Gastrocnemius medialis (tissue), 4 donors: Measurements from ENCODE around the gene SEMA4A. TPM values are rescaled to one million over a fixed set of nuclear protein-coding genes. Genes with fewer than 3 reads are reported as not detected.
"Not testable (repeated sequence)": the region's sequence is repeated elsewhere in the genome, so short reads cannot be mapped to it uniquely, and the experiment has no call there.

Experiments
- ATAC-seq, 2 donors: fragments of 150-250 bp; one replicate each; pipeline ENCODE4 v1.9.1; 2016
- DNase-seq, 2 donors: peaks; one replicate each; pipeline ENCODE4 v3.0.0-alpha.2; 2019
- H3K27ac ChIP-seq, 4 donors: fragments of 200-600 bp; sonication (generic); 1 replicate in 1 of 4; 2 replicates in 3 of 4; pipeline ENCODE4 v1.5.1; 2016 to 2018; ENCODE audit warnings: mild to moderate bottlenecking in 2 of 4, moderate library complexity in 1 of 4
- H3K27me3 ChIP-seq, 3 donors: fragments of 200-600 bp; sonication (generic) in 2 of 3; 1 replicate in 1 of 3; 2 replicates in 2 of 3; pipeline versions ENCODE4 v1.5.1 to v1.6.0; 2016 to 2019; ENCODE audit warnings: mild to moderate bottlenecking in 1 of 3, moderate library complexity in 1 of 3
- H3K36me3 ChIP-seq, 2 donors: fragments of 200-600 bp; sonication (generic) in 1 of 2; one replicate each; pipeline ENCODE4 v1.5.1; 2017 to 2018
- H3K4me1 ChIP-seq, 2 donors: fragments of 200-600 bp; sonication (generic) in 1 of 2; one replicate each; pipeline ENCODE4 v1.5.1; 2016 to 2017; ENCODE audit warnings: mild to moderate bottlenecking in 2 of 2
- H3K4me3 ChIP-seq, 4 donors: fragments of 200-600 bp; sonication (generic) in 3 of 4; 1 replicate in 1 of 4; 2 replicates in 3 of 4; pipeline ENCODE4 v1.5.1; 2016 to 2019; ENCODE audit warnings: mild to moderate bottlenecking in 2 of 4
- H3K9me3 ChIP-seq, 3 donors: fragments of 200-600 bp; sonication (generic) in 2 of 3; 1 replicate in 1 of 3; 2 replicates in 2 of 3; pipeline ENCODE4 v1.5.1; 2016 to 2019
- POLR2A ChIP-seq, 2 donors: fragments of 450-650 bp; IDR thresholded peaks; one replicate each; pipeline ENCODE4 v1.6.1; 2017; ENCODE audit warnings: antibody characterized with exemption in 2 of 2, mild to moderate bottlenecking in 2 of 2, moderate library complexity in 2 of 2
- in situ Hi-C, 4 donors: fragments of 200-750 bp; cut with MboI; loops; one replicate each; pipeline versions ENCODE4 v1.15.0 to v1.8.0; 2017; ENCODE audit warnings: low sequenced_read_pairs in 4 of 4
- intact Hi-C: fragments of 100-400 bp; cut with DNase I; formaldehyde crosslinking; loops from one replicate; pipeline ENCODE4 v1.15.1; 2023; ENCODE audit warnings: low total_unique reads
- total RNA-seq, 4 donors: library from RNA; depleted of rRNA; stranded (reverse); fragments of >200 nt; gene quantifications; one replicate each; pipeline versions ENCODE4 v1.1.0 to v1.2.3, GENCODE V29; 2016
- TF ChIP-seq, protein P1 (sequence below), 5 experiments: fragments of 450-650 bp in 3 of 5; fragments of 200-600 bp in 2 of 5; sonication (generic) in 2 of 5; IDR thresholded peaks in 4 of 5; conservative IDR thresholded peaks in 1 of 5; 1 replicate in 4 of 5; 2 replicates in 1 of 5; pipeline ENCODE4 v1.5.1; 2016 to 2019; ENCODE audit warnings: antibody characterized with exemption in 5 of 5, mild to moderate bottlenecking in 3 of 5, moderate library complexity in 3 of 5

SEMA4A gene
- total RNA-seq, 4 donors from 2014 or later = 0.29 to 2.4 (median 1.2) TPM

DNA sequence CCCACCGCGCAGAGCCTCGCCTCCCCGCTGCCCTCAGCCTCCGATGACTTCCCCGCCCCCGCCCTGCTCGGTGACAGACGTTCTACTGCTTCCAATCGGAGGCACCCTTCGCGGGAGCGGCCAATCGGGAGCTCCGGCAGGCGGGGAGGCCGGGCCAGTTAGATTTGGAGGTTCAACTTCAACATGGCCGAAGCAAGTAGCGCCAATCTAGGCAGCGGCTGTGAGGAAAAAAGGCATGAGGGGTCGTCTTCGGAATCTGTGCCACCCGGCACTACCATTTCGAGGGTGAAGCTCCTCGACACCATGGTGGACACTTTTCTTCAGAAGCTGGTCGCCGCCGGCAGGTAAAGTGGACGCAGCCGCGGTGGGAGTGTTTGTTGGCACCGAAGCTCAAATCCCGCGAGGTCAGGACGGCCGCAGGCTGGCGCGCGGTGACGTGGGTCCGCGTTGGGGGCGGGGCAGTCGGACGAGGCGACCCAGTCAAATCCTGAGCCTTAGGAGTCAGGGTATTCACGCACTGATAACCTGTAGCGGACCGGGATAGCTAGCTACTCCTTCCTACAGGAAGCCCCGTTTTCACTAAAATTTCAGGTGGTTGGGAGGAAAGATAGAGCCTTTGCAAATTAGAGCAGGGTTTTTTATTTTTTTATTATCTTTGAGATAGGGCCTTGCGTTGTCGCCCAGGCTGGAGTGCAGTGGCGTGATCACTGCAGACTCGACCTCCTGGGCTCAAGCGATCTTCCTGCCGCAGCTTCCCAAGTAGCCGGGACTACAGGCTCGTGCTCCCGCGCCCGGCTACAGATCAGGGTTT is 59.7 kb downstream of the SEMA4A start, which contains the start of gene PMF1:
Gene PMF1, plus strand, starts transcription at position 175 of the 811 bp plus-strand sequence. Its CDS starts 9 bp downstream, at position 184.
- in situ Hi-C loops (no loop called here), intact Hi-C loops (loop anchor here (2.0 to 5.0 kb wide), 5 partner anchors 18 to 116 kb away; partner anchors contain the start of genes SLC25A44 and SMG5)
- H3K36me3 ChIP-seq = peaks cover 0 to 12% of the 10 kb centered on the region in 2 donors
- TF ChIP-seq, protein P1, sequence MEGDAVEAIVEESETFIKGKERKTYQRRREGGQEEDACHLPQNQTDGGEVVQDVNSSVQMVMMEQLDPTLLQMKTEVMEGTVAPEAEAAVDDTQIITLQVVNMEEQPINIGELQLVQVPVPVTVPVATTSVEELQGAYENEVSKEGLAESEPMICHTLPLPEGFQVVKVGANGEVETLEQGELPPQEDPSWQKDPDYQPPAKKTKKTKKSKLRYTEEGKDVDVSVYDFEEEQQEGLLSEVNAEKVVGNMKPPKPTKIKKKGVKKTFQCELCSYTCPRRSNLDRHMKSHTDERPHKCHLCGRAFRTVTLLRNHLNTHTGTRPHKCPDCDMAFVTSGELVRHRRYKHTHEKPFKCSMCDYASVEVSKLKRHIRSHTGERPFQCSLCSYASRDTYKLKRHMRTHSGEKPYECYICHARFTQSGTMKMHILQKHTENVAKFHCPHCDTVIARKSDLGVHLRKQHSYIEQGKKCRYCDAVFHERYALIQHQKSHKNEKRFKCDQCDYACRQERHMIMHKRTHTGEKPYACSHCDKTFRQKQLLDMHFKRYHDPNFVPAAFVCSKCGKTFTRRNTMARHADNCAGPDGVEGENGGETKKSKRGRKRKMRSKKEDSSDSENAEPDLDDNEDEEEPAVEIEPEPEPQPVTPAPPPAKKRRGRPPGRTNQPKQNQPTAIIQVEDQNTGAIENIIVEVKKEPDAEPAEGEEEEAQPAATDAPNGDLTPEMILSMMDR (IDR thresholded peaks at IDR 0.05 in 4 of 5, conservative IDR thresholded peaks at IDR 0.05 in 1 of 5) = no peak
- peak; percentile 59 to 74 for TF ChIP-seq POLR2A (IDR thresholded peaks at IDR 0.05)
- ATAC-seq (peak; percentile 98 to 99), DNase-seq (peak; percentile 98)
- H3K27me3 ChIP-seq = no peaks in the 10 kb centered on the region
- H3K4me3 ChIP-seq = peak within 1 kb of the TSS; percentile 70 to 92 (median 74)
- no peaks in the 10 kb centered on the region for H3K9me3 ChIP-seq
- peaks cover 21 to 25% of the 10 kb centered on the region in 2 donors for H3K4me1 ChIP-seq
- H3K27ac ChIP-seq = peak within 1 kb of the TSS; percentile 91 to 99 (median 95)

DNA sequence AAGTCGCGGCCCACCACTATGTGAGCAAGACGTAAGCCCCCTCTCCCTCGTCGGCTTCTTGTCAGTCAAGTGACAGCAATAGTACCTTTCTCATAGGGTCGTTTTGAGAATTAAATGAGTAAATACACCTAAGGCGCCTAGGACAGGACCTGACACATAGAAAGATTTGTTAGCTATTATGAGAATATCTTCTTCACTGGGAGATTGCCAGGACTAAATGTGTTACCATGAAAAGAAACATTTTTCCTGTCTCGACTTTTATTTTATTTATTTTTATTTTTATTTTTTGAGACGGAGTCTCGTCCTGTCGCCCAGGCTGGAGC is 60.2 kb downstream of the SEMA4A start:
- H3K9me3 ChIP-seq = no peaks in the 10 kb centered on the region
- TF ChIP-seq, protein P1 (IDR thresholded peaks at IDR 0.05 in 4 of 5, conservative IDR thresholded peaks at IDR 0.05 in 1 of 5) = no peak
- no peak for TF ChIP-seq POLR2A (IDR thresholded peaks at IDR 0.05)
- H3K4me3 ChIP-seq = peak overlapping the region; percentile 70 to 92 (median 74)
- H3K27ac ChIP-seq = peak overlapping the region; percentile 91 to 99 (median 95)
- ATAC-seq (no peak), DNase-seq (no peak)
- peaks cover 0 to 12% of the 10 kb centered on the region in 2 donors for H3K36me3 ChIP-seq
- no peaks in the 10 kb centered on the region for H3K27me3 ChIP-seq
- H3K4me1 ChIP-seq = peaks cover 24 to 25% of the 10 kb centered on the region in 2 donors
- intact Hi-C loops (loop anchor here (2.0 to 5.0 kb wide), 5 partner anchors 19 to 116 kb away; partner anchors contain the start of genes SLC25A44 and SMG5), in situ Hi-C loops (no loop called here)

DNA sequence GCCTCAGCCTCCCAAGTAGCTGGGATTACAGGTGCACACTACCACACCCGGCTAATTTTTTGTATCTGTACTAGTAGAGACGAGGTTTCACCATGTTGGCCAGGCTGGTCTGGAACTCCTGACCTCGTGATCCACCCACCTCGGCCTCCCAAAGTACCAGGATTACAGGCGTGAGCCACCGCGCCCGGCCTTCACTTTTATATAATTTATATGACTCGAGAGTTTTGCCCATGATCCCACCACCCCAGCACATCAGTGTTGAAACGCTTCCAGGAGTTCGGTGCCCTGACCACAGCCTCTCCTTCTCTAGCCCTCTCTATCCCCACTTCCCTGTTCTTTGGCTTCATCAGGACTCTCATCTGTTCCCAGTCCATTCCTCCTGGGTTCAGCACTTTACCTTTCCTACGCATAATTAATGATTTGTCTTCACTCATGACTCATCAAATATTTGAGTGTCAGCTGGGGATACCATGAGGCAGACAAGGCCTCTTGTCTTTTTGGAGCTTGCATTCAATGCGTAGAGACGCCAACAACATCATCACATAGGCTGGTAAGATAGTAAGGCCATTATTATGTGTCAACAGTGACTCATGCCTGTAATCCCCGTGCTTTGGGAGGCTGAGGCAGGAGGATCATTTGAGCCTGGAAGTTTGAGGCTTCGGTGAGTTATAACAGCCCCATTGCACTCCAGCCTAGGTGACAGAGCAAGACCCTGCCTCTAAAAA is 60.8 kb downstream of the SEMA4A start:
- intact Hi-C loops (loop anchor here (5.0 kb wide), 2 partner anchors 67 to 117 kb away; no protein-coding TSS in a partner anchor), in situ Hi-C loops (no loop called here)
- TF ChIP-seq, protein P1 (IDR thresholded peaks at IDR 0.05 in 4 of 5, conservative IDR thresholded peaks at IDR 0.05 in 1 of 5) = no peak
- no peak for TF ChIP-seq POLR2A (IDR thresholded peaks at IDR 0.05)
- Histone ChIP-seq H3K4me1 (peaks cover 24 to 25% of the 10 kb centered on the region in 2 donors), H3K4me3 (peak overlapping the region; percentile 70 to 92 (median 74)), H3K27me3 (no peaks in the 10 kb centered on the region), H3K9me3 (no peaks in the 10 kb centered on the region), H3K36me3 (peaks cover 0 to 12% of the 10 kb centered on the region in 2 donors), H3K27ac (peak overlapping the region; percentile 91 to 99 (median 95))
- no peak for ATAC-seq
- DNase-seq = no peak

DNA sequence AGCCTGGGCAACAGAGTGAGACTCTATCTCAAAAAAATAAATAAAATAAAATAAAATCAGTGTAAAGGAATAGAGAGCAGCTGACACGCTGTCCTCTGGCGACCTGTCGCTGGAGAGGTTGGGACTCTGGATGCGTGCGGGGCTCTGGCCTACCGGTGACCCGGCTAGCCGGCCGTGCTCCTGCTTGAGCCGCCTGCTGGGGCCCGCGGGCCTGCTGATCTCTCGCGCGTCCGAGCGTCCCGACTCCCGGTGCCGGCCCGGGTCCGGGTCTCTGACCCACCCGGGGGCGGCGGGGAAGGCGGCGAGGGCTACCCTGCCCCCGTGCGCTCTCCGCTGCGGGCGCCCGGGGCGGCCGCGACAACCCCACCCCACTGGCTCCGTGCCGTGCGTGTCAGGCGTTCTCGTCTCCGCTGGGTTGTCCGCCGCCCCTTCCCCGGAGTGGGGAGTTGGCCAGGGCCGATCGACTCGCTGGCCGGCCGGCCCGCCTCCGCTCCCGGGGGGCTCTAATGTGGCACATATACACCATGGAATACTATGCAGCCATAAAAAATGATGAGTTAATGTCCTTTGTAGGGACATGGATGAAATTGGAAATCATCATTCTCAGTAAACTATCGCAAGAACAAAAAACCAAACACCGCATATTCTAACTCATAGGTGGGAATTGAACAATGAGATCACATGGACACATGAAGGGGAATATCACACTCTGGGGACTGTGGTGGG is 63.1 kb downstream of the SEMA4A start:
- ATAC-seq, H3K27ac ChIP-seq, H3K9me3 ChIP-seq, H3K36me3 ChIP-seq, H3K27me3 ChIP-seq, H3K4me3 ChIP-seq, DNase-seq, in situ Hi-C loops, intact Hi-C loops: not testable (repeated sequence)
- peaks cover 24 to 25% of the 10 kb centered on the region in 2 donors for H3K4me1 ChIP-seq
